ENCODE measurements around the gene FGFR3.
"Not testable (repeated sequence)": the region's sequence is repeated elsewhere in the genome, so short reads cannot be mapped to it uniquely, and the experiment has no call there.

The FGFR3 gene

DNA sequence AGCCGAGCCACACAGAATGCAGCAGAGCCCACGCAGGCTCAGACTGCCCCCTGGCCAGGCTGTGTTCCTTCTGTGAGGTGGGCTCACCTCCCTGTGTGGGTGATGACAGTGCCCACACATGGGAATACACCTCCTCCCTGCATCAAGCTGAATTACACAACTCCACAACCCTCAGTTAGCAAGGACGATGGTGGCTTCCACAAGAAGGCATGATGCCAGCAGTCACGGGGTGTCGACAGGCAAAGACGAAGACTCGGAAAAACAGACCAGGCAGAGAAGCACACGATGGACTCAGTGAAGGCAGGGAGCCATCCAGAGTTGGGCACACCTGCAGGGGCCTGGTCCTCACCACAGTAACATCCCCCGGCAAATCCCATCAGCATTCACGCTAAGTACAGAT, 50.8 kb downstream of the FGFR3 start:
- no peak for DNase-seq (ENCODE audit: low read depth)
- no peak overlapping the region for H3K4me3 ChIP-seq (ENCODE audit: control insufficient read depth, low read depth, low read length)
- TF ChIP-seq, protein P1, sequence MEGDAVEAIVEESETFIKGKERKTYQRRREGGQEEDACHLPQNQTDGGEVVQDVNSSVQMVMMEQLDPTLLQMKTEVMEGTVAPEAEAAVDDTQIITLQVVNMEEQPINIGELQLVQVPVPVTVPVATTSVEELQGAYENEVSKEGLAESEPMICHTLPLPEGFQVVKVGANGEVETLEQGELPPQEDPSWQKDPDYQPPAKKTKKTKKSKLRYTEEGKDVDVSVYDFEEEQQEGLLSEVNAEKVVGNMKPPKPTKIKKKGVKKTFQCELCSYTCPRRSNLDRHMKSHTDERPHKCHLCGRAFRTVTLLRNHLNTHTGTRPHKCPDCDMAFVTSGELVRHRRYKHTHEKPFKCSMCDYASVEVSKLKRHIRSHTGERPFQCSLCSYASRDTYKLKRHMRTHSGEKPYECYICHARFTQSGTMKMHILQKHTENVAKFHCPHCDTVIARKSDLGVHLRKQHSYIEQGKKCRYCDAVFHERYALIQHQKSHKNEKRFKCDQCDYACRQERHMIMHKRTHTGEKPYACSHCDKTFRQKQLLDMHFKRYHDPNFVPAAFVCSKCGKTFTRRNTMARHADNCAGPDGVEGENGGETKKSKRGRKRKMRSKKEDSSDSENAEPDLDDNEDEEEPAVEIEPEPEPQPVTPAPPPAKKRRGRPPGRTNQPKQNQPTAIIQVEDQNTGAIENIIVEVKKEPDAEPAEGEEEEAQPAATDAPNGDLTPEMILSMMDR (IDR thresholded peaks at IDR 0.05; ENCODE audit: control insufficient read depth, insufficient read depth, low read depth, low read length, missing control alignments), result no peak

- not testable (repeated sequence) for H3K4me3 ChIP-seq (ENCODE audit: control insufficient read depth, low read depth, low read length); DNase-seq (ENCODE audit: low read depth)
Measured at GRCh38 chr4:1844618-1845017, 51.5 kb downstream of the FGFR3 start.

- no peak for DNase-seq (ENCODE audit: low read depth)
- TF ChIP-seq, protein P1 (IDR thresholded peaks at IDR 0.05; ENCODE audit: control insufficient read depth, insufficient read depth, low read depth, low read length, missing control alignments), result no peak
Measured at GRCh38 chr4:1846580-1846979, 53.5 kb downstream of the FGFR3 start.

DNA sequence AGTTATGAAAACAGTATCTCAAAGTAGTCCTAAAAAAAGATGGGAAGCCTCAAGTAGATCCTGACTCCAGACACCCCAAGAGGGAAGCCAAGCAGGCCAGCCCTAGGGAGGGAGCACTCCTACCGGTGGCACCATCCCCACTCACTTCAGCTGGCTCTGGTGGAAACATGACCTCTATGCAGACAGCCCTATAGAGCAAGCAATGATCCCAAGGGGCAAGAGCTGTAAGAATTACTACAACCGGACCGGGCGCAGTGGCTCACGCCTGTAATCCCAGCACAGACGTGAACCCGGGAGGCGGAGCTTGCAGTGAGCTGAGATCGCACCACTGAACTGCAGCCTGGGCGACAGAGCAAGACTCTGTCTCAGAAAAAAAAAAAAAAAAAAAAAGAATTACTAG, 57.2 kb downstream of the FGFR3 start:
- DNase-seq (ENCODE audit: low read depth), result no peak
- TF ChIP-seq, protein P1 (IDR thresholded peaks at IDR 0.05; ENCODE audit: control insufficient read depth, insufficient read depth, low read depth, low read length, missing control alignments), result no peak
- H3K4me3 ChIP-seq (ENCODE audit: control insufficient read depth, low read depth, low read length), result no peak overlapping the region

More at GRCh38 chr4:1846580-1846979, 53.5 kb downstream of the FGFR3 start:
- H3K4me3 ChIP-seq (ENCODE audit: control insufficient read depth, low read depth, low read length), result no peak overlapping the region

DNA sequence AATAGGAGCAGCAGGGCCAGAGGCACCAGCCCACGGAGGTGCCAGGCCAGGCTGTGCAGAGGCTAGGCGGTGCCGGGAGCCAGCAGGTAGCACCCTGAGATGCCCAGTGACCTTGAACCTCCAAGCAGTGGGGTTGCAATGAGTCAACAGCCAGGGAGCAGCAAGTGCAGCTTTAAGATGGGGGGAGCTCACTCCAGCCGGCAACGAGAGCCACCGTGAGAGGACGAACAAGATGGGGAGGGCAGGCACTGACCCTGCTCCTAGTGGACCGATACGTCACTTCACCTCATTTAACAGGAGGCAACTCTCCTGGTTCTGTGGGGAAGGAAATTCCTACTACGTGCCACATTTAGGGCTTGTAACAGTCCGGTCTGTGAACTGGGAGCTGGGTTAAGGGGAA, 58.1 kb downstream of the FGFR3 start:
- DNase-seq (ENCODE audit: low read depth), result no peak
- no peak overlapping the region for H3K4me3 ChIP-seq (ENCODE audit: control insufficient read depth, low read depth, low read length)
- TF ChIP-seq, protein P1 (IDR thresholded peaks at IDR 0.05; ENCODE audit: control insufficient read depth, insufficient read depth, low read depth, low read length, missing control alignments), result no peak

DNA sequence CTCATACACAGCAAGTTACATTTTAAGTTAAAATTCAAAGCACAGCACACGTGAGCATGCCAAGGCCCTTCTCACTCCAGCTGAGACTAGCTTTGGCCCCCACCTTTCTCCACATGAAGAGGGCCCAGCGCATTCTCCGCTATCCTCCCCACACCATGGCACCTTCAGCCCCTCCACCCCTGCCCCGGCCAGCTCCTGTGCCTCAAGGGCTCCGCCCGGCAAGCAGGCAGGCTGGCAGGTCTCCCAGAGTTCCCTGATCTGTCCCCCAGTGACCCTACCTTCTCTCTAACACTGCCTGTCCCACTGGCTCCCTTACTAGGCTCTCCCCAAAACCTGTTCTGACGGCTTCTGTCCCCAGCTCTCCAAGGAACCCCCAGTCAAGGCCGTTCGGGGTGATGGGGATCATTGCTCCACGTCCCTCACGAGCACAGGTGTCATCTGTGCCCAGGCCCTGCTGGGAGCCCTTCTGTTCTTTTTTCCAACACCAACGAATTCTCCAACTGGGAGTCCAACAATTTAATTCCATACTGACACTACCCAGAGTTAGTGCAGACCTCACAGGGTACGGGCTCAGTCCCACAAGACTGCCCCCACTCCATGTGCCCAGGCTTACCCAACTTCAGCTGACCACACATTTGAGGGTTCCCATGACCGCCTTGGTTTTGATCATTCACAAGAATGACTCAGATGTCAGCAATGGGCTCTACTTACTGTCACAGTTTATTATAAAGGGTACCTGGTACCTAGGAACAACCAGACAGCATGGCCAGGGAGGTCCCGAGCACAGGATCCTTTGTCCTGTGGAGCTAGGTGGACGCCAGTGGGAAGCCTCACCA, 58.7 kb downstream of the FGFR3 start:
- H3K4me3 ChIP-seq (ENCODE audit: control insufficient read depth, low read depth, low read length), result no peak overlapping the region
- TF ChIP-seq, protein P1 (IDR thresholded peaks at IDR 0.05; ENCODE audit: control insufficient read depth, insufficient read depth, low read depth, low read length, missing control alignments), result no peak
- no peak for DNase-seq (ENCODE audit: low read depth)

DNA sequence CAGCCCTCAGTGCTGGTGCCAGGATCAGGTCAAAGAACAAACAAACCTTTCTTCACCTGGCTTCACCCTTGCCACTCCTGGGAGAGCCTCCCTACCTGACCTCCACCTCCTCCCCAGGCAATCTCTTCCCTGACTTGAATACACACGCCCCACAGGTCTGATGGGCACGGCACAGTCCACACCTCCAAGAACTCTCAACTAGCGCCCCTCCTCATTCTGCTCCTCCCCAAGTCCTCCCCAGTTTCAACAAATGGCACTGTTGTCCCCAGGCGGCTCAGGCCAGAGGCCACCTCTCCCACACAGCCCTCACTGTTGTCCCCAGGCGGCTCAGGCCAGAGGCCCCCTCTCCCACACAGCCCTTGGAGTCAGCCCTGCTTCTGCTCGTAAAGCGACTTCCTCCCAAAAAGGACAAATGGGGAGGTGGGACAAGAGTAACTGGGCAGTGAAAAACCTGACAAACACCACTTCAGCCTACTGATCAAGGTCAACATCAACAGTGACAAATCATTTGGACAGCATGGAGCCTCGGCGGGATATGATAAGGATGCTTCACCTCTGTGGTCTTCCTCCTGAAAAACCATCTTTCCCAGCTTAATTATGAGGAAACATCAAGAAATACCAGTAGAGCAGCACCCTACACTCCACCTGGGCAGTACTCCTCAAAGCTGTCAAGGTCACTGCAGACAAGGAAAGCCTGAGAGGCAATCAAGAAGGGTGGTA, 60.0 kb downstream of the FGFR3 start:
- TF ChIP-seq, protein P1 (IDR thresholded peaks at IDR 0.05; ENCODE audit: control insufficient read depth, insufficient read depth, low read depth, low read length, missing control alignments), result no peak
- no peak for DNase-seq (ENCODE audit: low read depth)
- H3K4me3 ChIP-seq (ENCODE audit: control insufficient read depth, low read depth, low read length), result no peak overlapping the region

Measured in AG09309 (cell line).